Peyer's patch (tissue), 4 donors: ENCODE results near the gene SH3BGRL3.

Experiments
- CTCF ChIP-seq, 6 experiments: fragments of 450-650 bp in 4 of 6; fragments of 200-600 bp in 2 of 6; sonication (generic) in 1 of 6; IDR thresholded peaks; one replicate each; pipeline ENCODE4 v1.5.1; 2017 to 2019; ENCODE audit warnings: antibody characterized with exemption in 6 of 6, mild to moderate bottlenecking in 3 of 6, moderate library complexity in 1 of 6
- POLR2A ChIP-seq, 2 donors: fragments of 450-650 bp; IDR thresholded peaks; one replicate each; pipeline ENCODE4 v1.5.1; 2017; ENCODE audit warnings: antibody characterized with exemption in 2 of 2, mild to moderate bottlenecking in 2 of 2, moderate library complexity in 2 of 2

DNA sequence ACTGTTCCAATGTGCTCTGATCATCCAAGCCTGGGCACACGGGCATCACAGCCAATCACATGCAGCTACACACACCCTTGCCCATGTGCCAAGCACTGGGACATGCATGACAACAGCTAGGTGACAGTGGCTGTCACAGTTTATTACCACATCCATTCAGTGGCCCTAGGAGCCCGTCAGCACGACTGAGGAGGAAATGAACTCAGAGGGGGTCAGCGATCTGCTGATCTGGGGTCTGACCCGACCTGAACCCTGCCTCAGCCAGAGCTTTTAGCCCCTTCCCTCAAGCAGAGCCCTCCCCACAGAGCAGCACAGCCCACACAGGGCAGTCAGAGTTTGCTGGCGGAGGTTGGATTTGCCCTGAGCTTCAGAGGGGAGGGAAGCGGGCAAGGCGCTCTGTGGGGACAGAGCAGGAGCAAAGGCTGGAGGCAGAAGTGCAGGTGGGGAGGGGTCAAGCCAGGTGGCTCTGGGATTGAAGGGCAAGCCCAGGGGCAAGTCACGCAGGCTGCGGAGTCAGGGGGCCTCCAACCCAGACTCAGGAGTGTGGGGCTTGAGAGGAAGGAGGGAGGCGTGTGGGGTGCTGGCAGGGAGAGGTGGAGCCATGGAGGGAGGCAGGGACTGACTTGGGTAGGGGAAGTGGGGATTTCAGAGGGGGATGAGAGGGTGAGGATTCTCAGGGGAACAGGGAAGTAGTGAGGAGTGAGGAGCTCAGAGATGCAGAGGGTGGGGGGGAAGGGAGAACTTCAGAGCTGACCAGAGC is 10.4 kb downstream of the SH3BGRL3 start:
- TF ChIP-seq CTCF (IDR thresholded peaks at IDR 0.05): no peak
- no peak for TF ChIP-seq POLR2A (IDR thresholded peaks at IDR 0.05)
